Measurements from ENCODE around the gene YWHAB. TPM values are rescaled to one million over a fixed set of nuclear protein-coding genes. Genes with fewer than 3 reads are reported as not detected.

Gene YWHAB
- total and polyA plus RNA-seq, 11 donors: 32.2 to 160 (median 120) TPM

DNA sequence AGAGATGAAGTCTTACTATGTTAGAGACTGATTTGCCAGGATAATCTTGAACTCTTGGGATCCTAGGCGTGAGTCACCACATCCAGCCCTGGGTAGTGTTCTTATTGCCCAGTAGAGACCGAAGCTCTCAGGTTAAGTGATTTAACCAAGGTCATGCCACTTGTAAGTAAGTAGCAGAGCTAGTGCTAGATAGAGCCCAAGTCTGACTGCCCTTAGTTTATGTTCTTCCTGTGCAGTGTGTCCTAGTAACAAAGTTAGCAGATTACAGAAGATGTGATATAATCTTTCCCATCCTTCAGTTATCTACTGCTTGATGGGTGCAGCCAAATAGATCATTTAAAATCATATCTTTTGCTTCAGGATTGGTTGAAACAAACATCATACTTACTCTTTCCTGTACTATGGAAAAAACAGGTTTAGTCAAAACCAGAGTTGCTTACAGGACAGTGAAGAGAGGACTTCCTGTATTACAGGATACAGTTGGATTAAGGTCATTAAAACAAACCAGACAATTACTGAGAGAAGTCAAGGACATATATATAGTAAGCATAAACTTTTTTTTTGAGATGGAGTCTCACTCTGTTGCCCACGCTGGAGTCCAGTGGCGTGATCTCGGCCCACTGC is 14.8 kb downstream of the YWHAB start:
- no peaks in the 10 kb centered on the region for H3K27me3 ChIP-seq
- no peak overlapping the region for H3K4me3 ChIP-seq
- DNase-seq: no peak
- H3K4me1 ChIP-seq: peaks cover 4 to 56% (median 34%) of the 10 kb centered on the region in 12 donors
- no peak overlapping the region for H3K27ac ChIP-seq
- no peak for ATAC-seq
- H3K36me3 ChIP-seq: peaks cover 0 to 63% (median 45%) of the 10 kb centered on the region in 9 donors
- intact Hi-C loops (cut with DNase I): no loop called here
- WGBS, 4 donors: 82 to 90% (median 85%) methylated on average over 5 of the region's 5 CpGs
- TF ChIP-seq, protein P1, sequence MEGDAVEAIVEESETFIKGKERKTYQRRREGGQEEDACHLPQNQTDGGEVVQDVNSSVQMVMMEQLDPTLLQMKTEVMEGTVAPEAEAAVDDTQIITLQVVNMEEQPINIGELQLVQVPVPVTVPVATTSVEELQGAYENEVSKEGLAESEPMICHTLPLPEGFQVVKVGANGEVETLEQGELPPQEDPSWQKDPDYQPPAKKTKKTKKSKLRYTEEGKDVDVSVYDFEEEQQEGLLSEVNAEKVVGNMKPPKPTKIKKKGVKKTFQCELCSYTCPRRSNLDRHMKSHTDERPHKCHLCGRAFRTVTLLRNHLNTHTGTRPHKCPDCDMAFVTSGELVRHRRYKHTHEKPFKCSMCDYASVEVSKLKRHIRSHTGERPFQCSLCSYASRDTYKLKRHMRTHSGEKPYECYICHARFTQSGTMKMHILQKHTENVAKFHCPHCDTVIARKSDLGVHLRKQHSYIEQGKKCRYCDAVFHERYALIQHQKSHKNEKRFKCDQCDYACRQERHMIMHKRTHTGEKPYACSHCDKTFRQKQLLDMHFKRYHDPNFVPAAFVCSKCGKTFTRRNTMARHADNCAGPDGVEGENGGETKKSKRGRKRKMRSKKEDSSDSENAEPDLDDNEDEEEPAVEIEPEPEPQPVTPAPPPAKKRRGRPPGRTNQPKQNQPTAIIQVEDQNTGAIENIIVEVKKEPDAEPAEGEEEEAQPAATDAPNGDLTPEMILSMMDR (IDR thresholded peaks at IDR 0.05): no peak
- no peak for TF ChIP-seq POLR2A (IDR thresholded peaks at IDR 0.05)
- no peaks in the 10 kb centered on the region for H3K9me3 ChIP-seq

DNA sequence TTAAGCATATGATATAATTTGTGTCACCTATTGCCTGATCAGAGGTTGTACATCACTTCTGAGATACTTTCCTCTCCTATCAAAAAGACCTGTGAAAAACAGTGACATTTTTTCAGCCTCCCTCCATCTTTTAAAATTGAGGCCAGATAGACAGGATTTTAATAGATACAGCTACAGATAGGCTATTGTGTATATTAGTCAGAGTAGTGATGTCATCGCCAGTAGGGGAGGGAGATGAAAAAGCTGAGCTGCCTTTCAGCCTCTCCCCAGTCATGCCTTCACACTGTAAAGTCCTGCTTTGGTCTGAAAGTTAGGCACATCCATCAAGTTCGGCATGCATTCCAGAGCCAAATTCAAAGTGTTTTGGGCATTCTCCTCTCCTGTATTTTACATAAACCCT is 16.5 kb downstream of the YWHAB start:
- Histone ChIP-seq H3K4me3 (no peak overlapping the region), H3K27me3 (no peaks in the 10 kb centered on the region), H3K36me3 (peaks cover 0 to 74% (median 61%) of the 10 kb centered on the region in 9 donors), H3K9me3 (no peaks in the 10 kb centered on the region), H3K4me1 (peaks cover 0 to 39% (median 18%) of the 10 kb centered on the region in 12 donors), H3K27ac (no peak overlapping the region)
- intact Hi-C loops (cut with DNase I): no loop called here
- no peak for DNase-seq
- 71 to 91% (median 81%) methylated on average over 2 of the region's 2 CpGs for WGBS, 4 donors
- ATAC-seq: peak in 1 of 4 donors; percentile 51
- TF ChIP-seq, protein P1 (IDR thresholded peaks at IDR 0.05): no peak
- no peak for TF ChIP-seq POLR2A (IDR thresholded peaks at IDR 0.05)

DNA sequence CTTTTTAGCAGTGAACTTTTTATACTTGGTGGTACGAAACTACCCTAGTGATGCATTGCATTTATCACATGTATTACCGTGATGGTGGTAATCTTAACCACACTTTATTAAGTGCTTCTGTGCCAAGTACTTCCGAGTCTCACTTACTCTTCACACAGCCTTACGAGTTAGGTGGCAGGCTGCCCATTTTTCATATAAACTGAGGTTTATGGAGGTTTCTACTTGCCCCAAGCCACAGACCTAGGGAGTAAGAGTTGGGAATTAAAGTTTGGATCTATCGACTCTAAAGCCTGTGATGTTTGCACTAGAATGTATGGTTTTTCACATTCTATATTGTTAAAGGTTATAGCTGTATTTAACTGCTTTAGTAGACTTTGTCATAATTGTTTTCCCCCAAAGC is 18.9 kb downstream of the YWHAB start:
- DNase-seq (no peak), ATAC-seq (no peak)
- Histone ChIP-seq H3K36me3 (peaks cover 0 to 90% (median 76%) of the 10 kb centered on the region in 9 donors), H3K9me3 (no peaks in the 10 kb centered on the region), H3K4me1 (peaks cover 0 to 22% (median 8%) of the 10 kb centered on the region in 12 donors), H3K4me3 (no peak overlapping the region), H3K27me3 (no peaks in the 10 kb centered on the region), H3K27ac (no peak overlapping the region)
- 65 to 78% (median 74%) methylated on average over 5 of the region's 5 CpGs for WGBS, 4 donors
- intact Hi-C loops (cut with DNase I): no loop called here
- TF ChIP-seq, protein P1 (IDR thresholded peaks at IDR 0.05): no peak
- TF ChIP-seq POLR2A (IDR thresholded peaks at IDR 0.05): no peak

DNA sequence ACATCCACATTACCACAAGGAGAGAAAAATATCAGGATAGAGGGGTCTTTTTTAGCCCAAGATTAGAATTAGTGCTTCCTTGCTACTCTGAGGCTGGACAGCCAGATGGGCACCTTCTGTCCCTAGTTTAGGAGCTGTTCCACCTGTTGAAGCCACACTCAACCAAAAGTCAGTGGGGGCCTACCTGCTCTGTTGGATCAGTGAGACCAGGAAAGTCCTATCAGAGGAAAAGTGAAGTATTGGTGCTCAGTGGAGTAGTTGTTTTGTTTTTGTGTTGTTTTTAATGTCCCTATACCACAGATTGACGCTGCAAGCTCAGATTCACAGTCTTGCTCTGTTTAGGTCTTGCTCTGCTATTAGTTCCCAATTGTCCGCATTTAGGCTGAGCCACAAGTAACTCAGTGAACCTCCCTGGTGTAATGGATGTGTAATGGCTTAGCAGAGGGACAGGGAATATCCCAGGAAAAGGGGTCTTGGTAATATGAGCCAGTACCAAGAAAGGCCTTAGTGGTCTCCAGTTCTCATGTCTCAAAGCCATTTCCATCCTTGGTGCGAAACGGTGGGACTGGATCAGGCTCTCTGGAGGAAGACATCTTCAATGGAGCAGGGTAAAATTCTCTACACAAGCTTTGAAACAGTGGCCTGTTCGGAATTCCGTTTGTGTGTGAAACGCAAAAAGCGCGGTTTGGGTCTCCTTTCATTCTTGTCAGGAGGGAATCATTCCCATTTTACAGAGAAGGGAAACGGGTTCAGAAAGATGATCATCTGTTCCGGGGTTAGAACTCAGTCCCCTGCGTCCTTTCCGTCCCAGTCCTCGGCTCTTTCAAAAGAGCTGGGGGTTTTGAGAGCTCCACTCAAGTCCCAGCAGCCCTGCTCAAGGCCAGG is 23.7 kb downstream of the YWHAB start:
- no peak for ATAC-seq
- no peaks in the 10 kb centered on the region for H3K9me3 ChIP-seq
- H3K4me3 ChIP-seq: peak overlapping the region; percentile 40 to 88 (median 66)
- H3K27ac ChIP-seq: no peak overlapping the region
- TF ChIP-seq, protein P1 (IDR thresholded peaks at IDR 0.05): no peak
- TF ChIP-seq POLR2A (IDR thresholded peaks at IDR 0.05): no peak
- no peaks in the 10 kb centered on the region for H3K27me3 ChIP-seq
- DNase-seq: no peak
- 30 to 39% (median 33%) methylated on average over 14 of the region's 14 CpGs for WGBS, 4 donors
- intact Hi-C loops (cut with DNase I): no loop called here
- peaks cover 0 to 19% (median 10%) of the 10 kb centered on the region in 12 donors for H3K4me1 ChIP-seq
- H3K36me3 ChIP-seq: peaks cover 0 to 52% (median 46%) of the 10 kb centered on the region in 9 donors

All from heart left ventricle (tissue), 16 donors.